GM12872 (cell line): Measurements from ENCODE around the gene TSPAN12.

Source experiments
- CTCF ChIP-seq: IDR thresholded peaks from 3 replicates; pipeline ENCODE4 v1.5.1; 2011; ENCODE audit warnings: low read depth, mild to moderate bottlenecking, low read length, moderate library complexity; ENCODE audit not compliant: insufficient read depth

The TSPAN12 gene

DNA sequence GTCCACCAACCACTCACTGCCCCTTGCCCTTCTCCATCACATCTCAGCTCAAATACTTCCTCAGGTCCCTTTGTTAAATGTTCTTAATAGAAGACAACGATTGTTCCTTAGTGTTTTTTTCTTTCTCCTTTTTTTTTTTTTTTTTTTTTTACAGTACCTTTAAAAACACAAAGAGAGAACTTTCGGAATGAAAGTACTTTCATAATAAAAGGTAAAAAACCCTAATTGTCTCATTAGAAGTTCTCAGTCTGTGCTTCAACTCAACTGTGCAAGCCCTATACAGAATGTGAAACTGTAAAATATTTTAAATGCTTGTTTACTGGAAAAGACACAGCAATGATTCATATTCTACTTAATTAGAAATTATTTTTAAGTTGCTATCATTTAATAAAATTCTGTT lies 29.4 kb downstream of the TSPAN12 start:
- TF ChIP-seq CTCF = no peak

GRCh38 chr7:120827371-120828118 lies 30.4 kb downstream of the TSPAN12 start:
- TF ChIP-seq CTCF = no peak

GRCh38 chr7:120825576-120825975 lies 32.4 kb downstream of the TSPAN12 start:
- no peak for TF ChIP-seq CTCF

DNA sequence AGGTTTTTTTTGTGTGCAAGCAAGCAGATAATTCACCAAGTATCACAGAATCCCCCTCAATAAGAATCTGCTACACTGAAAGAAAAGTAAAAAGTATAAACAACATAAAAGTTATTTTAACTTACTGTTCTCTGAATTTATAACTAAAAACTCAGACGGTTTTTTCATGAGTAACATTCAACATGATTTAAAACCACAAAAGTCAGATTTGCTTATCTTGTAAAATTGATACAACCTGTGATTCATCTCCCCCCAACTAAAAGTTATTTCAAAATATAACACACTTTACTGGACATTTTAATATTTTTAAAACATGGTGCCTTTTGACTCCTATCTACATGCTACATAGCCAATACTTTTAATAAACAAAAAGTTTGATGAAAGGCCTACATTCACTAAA lies 32.8 kb downstream of the TSPAN12 start:
- no peak for TF ChIP-seq CTCF

GRCh38 chr7:120819861-120820260 lies 38.1 kb downstream of the TSPAN12 start:
- no peak; the same call in 2 of the 3 replicates for TF ChIP-seq CTCF

DNA sequence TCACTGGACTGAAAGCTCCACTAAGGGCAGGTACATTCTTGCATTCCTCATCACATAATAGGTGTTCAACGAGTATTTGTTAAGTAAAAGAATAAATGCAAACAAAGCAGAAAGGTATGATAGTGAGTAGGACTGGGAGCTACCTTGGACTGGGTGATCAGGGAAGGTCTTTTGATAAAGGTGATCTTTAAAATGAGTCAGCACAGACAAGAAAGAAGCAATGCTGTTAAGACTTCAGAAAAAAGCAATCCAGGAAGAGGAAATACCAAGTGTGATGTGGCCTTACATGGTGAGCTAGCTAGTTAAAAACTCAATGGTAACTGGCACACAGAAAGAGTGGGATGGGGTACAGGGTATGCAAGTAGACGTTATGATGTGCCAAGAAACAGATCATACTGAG lies 40.1 kb downstream of the TSPAN12 start:
- no peak for TF ChIP-seq CTCF

DNA sequence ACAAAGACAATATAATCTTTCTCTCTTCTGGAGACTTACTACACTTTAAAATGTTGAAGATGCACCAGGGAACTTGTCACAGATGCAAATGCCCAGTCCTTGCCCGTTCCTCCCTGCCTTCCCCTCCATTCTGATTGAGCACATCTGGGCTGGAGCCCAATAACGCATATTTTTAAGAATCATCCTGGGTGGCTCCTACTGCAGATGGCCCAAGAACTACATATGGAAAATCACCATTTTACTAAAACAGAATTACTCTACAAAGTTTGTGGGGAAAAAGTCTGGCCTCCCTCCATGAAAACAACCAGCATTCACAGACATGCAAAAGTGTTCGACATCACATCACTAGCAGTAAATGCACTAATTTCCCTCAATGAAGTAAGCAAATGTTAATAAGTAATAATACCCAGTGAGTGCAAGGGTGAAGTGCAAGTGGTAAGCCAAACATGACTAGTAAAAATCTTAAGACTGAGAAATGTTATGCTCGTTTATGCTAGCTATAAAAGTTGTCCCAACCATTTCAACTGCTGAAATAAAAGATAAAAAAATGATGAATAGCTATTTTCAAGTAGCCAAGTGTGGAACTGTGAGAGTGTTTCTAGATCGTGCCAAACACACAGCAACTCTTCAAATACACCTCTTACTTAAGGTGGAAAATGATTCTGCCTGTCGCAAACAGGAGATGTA lies 43.5 kb downstream of the TSPAN12 start:
- TF ChIP-seq CTCF = no peak
